Fibroblast of upper back skin (primary cell): ENCODE results near the gene ARHGEF11.
"Not testable (repeated sequence)": the region's sequence is repeated elsewhere in the genome, so short reads cannot be mapped to it uniquely, and the experiment has no call there.

Experiments used
- DNase-seq: peaks from one replicate; pipeline ENCODE4 v3.0.0-alpha.2; 2013

ARHGEF11 gene

GRCh38 chr1:156927215-156928042, 118.1 kb downstream of the ARHGEF11 start:
- DNase-seq: peak; percentile 71

GRCh38 chr1:156926695-156927094, 118.8 kb downstream of the ARHGEF11 start:
- not testable (repeated sequence) for DNase-seq

- DNase-seq: peak; percentile 83
These were observed 119.4 kb downstream of the ARHGEF11 start for GRCh38 chr1:156926175-156926574.

- no peak for DNase-seq
These were observed 120.2 kb downstream of the ARHGEF11 start for GRCh38 chr1:156925154-156926010.

GRCh38 chr1:156924478-156925153, 120.9 kb downstream of the ARHGEF11 start:
- DNase-seq: no peak

- DNase-seq: no peak
These were observed 121.7 kb downstream of the ARHGEF11 start for GRCh38 chr1:156923670-156924477.

- no peak for DNase-seq
These were observed 122.4 kb downstream of the ARHGEF11 start for GRCh38 chr1:156922986-156923669.

- DNase-seq: no peak
These were observed 124.5 kb downstream of the ARHGEF11 start for GRCh38 chr1:156921053-156921529.

GRCh38 chr1:156920233-156921052, 125.1 kb downstream of the ARHGEF11 start, which contains the start of gene LRRC71:
Gene LRRC71, plus strand, starts transcription at chr1:156920632. Its CDS starts 172 bp downstream, at chr1:156920804.
- peak; percentile 73 for DNase-seq

GRCh38 chr1:156914440-156914856, 131.1 kb downstream of the ARHGEF11 start:
- peak; percentile 79 for DNase-seq

- no peak for DNase-seq
These were observed 131.6 kb downstream of the ARHGEF11 start for GRCh38 chr1:156913809-156914387.

- DNase-seq: no peak
These were observed 132.4 kb downstream of the ARHGEF11 start for GRCh38 chr1:156912861-156913808.

GRCh38 chr1:156912310-156912709, 133.2 kb downstream of the ARHGEF11 start:
- no peak for DNase-seq

GRCh38 chr1:156911577-156912298, 133.8 kb downstream of the ARHGEF11 start:
- DNase-seq: peak; percentile 56

GRCh38 chr1:156910309-156910782, 135.2 kb downstream of the ARHGEF11 start:
- no peak for DNase-seq

- DNase-seq: no peak
These were observed 135.9 kb downstream of the ARHGEF11 start for GRCh38 chr1:156909671-156910070.

GRCh38 chr1:156908955-156909354, 136.6 kb downstream of the ARHGEF11 start:
- DNase-seq: no peak

GRCh38 chr1:156908541-156908940, 137.0 kb downstream of the ARHGEF11 start:
- DNase-seq: no peak
